Neural cell (in vitro differentiated cells): ENCODE measurements around the gene HK1. TPM values are rescaled to one million over a fixed set of nuclear protein-coding genes. Genes with fewer than 3 reads are reported as not detected.

Experiments
- H2AFZ ChIP-seq: fragments of 200-600, 300-800 bp; sonication (generic), shearing (Covaris generic); 2 replicates; pipeline ENCODE4 v1.6.0; 2014; ENCODE audit warnings: low read depth, mild to moderate bottlenecking, antibody characterized with exemption, low read length, moderate library complexity
- H3F3A ChIP-seq: fragments of 200-600 bp; shearing (Covaris generic); 2 replicates; pipeline ENCODE4 v1.6.1; 2016; ENCODE audit warnings: mild to moderate bottlenecking, moderate library complexity, mixed read lengths, antibody characterized with exemption, low read length; ENCODE audit not compliant: insufficient read depth, poor library complexity, severe bottlenecking
- H3K27ac ChIP-seq: fragments of 200-600, 300-800 bp; sonication (generic), shearing (Covaris generic); 2 replicates; pipeline ENCODE4 v1.5.1; 2014; ENCODE audit warnings: mild to moderate bottlenecking, low read length, moderate library complexity
- H3K27me3 ChIP-seq: fragments of 300-800, 200-600 bp; sonication (generic), shearing (Covaris generic); 2 replicates; pipeline ENCODE4 v1.6.0; 2014; ENCODE audit warnings: mild to moderate bottlenecking, low read depth, low read length, moderate library complexity; ENCODE audit not compliant: insufficient read depth
- H3K36me3 ChIP-seq: fragments of 300-800, 200-600 bp; sonication (generic), shearing (Covaris generic); 2 replicates; pipeline ENCODE4 v1.5.1; 2014; ENCODE audit warnings: mild to moderate bottlenecking, antibody characterized with exemption, low read length, moderate library complexity; ENCODE audit not compliant: insufficient read depth
- H3K4me2 ChIP-seq: fragments of 300-800, 200-600 bp; sonication (generic), shearing (Covaris generic); 2 replicates; pipeline ENCODE4 v1.6.0; 2014; ENCODE audit warnings: mild to moderate bottlenecking, low read length
- H3K4me3 ChIP-seq: fragments of 300-800, 200-600 bp; sonication (generic), shearing (Covaris generic); 2 replicates; pipeline ENCODE4 v1.5.1; 2014; ENCODE audit warnings: mild to moderate bottlenecking, low read length, moderate library complexity
- H3K79me2 ChIP-seq: fragments of 200-600 bp; shearing (Covaris generic); replicated peaks from 2 replicates; pipeline ENCODE4 v1.6.0; 2014; ENCODE audit warnings: mild to moderate bottlenecking, low read length, moderate library complexity; ENCODE audit not compliant: insufficient read depth
- H3K9ac ChIP-seq: fragments of 300-800, 200-600 bp; sonication (generic), shearing (Covaris generic); 2 replicates; pipeline ENCODE4 v1.6.1; 2016; ENCODE audit warnings: mild to moderate bottlenecking, low read length, mixed read lengths
- H3K9me2 ChIP-seq: fragments of 200-600 bp; shearing (Covaris generic); 2 replicates; pipeline ENCODE4 v1.6.1; 2016; ENCODE audit warnings: mild to moderate bottlenecking, low read length, mixed read lengths; ENCODE audit not compliant: insufficient read depth
- H3K9me3 ChIP-seq: fragments of 200-600, 300-800 bp; sonication (generic), shearing (Covaris generic); 2 replicates; pipeline ENCODE4 v1.6.1; 2016; ENCODE audit warnings: mild to moderate bottlenecking, mixed run types, low read length, moderate library complexity, mixed read lengths
- H4K20me1 ChIP-seq: fragments of 200-600 bp; shearing (Covaris generic); 2 replicates; pipeline ENCODE4 v1.6.1; 2016; ENCODE audit warnings: mild to moderate bottlenecking, mixed run types; ENCODE audit not compliant: insufficient read depth
- CTCF ChIP-seq: fragments of 450-650 bp; IDR thresholded peaks from 2 replicates; pipeline ENCODE4 v1.5.1; 2014; ENCODE audit warnings: antibody characterized with exemption, mild to moderate bottlenecking, moderate library complexity; ENCODE audit not compliant: poor library complexity, severe bottlenecking
- EP300 ChIP-seq: fragments of 450-650 bp; conservative IDR thresholded peaks from 2 replicates; pipeline ENCODE4 v1.6.1; 2014; ENCODE audit warnings: antibody characterized with exemption, mild to moderate bottlenecking, moderate library complexity; ENCODE audit not compliant: poor library complexity, severe bottlenecking
- EZH2 ChIP-seq: fragments of 200-600, 300-800 bp; shearing (Covaris generic), sonication (generic); IDR thresholded peaks from 2 replicates; pipeline ENCODE4 v1.6.1; 2014; ENCODE audit warnings: antibody characterized with exemption, low read length, borderline replicate concordance, mild to moderate bottlenecking; ENCODE audit not compliant: insufficient read depth, poor library complexity, severe bottlenecking
- MXI1 ChIP-seq: fragments of 450-650 bp; conservative IDR thresholded peaks from 2 replicates; pipeline ENCODE4 v1.6.1; 2014; ENCODE audit warnings: antibody characterized with exemption, mild to moderate bottlenecking; ENCODE audit not compliant: poor library complexity, severe bottlenecking
- POLR2AphosphoS5 ChIP-seq: IDR thresholded peaks from 2 replicates; pipeline ENCODE4 v1.6.1; 2012
- RAD21 ChIP-seq: fragments of 450-650 bp; conservative IDR thresholded peaks from 2 replicates; pipeline ENCODE4 v1.6.1; 2014; ENCODE audit warnings: antibody characterized with exemption, mild to moderate bottlenecking, moderate library complexity
- REST ChIP-seq: IDR thresholded peaks from 2 replicates; pipeline ENCODE4 v1.6.1; 2012; ENCODE audit warnings: borderline replicate concordance
- SMC3 ChIP-seq: fragments of 450-650 bp; conservative IDR thresholded peaks from 2 replicates; pipeline ENCODE4 v1.6.1; 2014; ENCODE audit warnings: antibody characterized with exemption, mild to moderate bottlenecking, moderate library complexity; ENCODE audit not compliant: poor library complexity
- TAF1 ChIP-seq: IDR thresholded peaks from 2 replicates; pipeline ENCODE4 v1.6.1; 2012; ENCODE audit warnings: low read depth
- polyA plus RNA-seq: library from polyadenylated mRNA; depleted of rRNA; stranded (reverse); fragments of >200 nt; gene quantifications from 2 replicates; pipeline ENCODE4 v1.2.3, GENCODE V29; 2014

Gene HK1
- polyA plus RNA-seq, 1 donor from 2014 or later = 60.5 TPM

- TF ChIP-seq CTCF (no peak), SMC3 (no peak)
Measured at GRCh38 chr10:69422676-69423075, 144.4 kb downstream of the HK1 start (continued).

- Histone ChIP-seq H3F3A (no peaks in the 10 kb centered on the region), H2AFZ (no peak overlapping the region), H3K79me2 (no peaks in the 10 kb centered on the region), H3K9ac (no peak overlapping the region), H3K27me3 (no peaks in the 10 kb centered on the region), H3K4me3 (no peak overlapping the region), H3K9me3 (no peaks in the 10 kb centered on the region), H4K20me1 (no peaks in the 10 kb centered on the region), H3K9me2 (no peaks in the 10 kb centered on the region), H3K4me2 (no peak overlapping the region), H3K27ac (no peak overlapping the region), H3K36me3 (no peaks in the 10 kb centered on the region)
- TF ChIP-seq EP300 (no peak), TAF1 (no peak), MXI1 (no peak), RAD21 (no peak), EZH2 (no peak), POLR2AphosphoS5 (no peak), CTCF (no peak)
Measured at GRCh38 chr10:69425041-69425440, 146.7 kb downstream of the HK1 start.

- Histone ChIP-seq H3K9ac (no peak overlapping the region), H3K36me3 (no peaks in the 10 kb centered on the region), H4K20me1 (no peaks in the 10 kb centered on the region), H3K27ac (no peak overlapping the region), H3K9me2 (no peaks in the 10 kb centered on the region), H3K9me3 (no peaks in the 10 kb centered on the region), H3K27me3 (no peaks in the 10 kb centered on the region), H3K4me3 (no peak overlapping the region), H3K4me2 (no peak overlapping the region), H3F3A (no peaks in the 10 kb centered on the region), H3K79me2 (no peaks in the 10 kb centered on the region), H2AFZ (no peak overlapping the region)
- no peak for TF ChIP-seq REST
- TF ChIP-seq TAF1 = no peak
- TF ChIP-seq SMC3 = no peak
- TF ChIP-seq MXI1 = no peak
- TF ChIP-seq EZH2 = no peak
- no peak for TF ChIP-seq RAD21
- TF ChIP-seq EP300 = no peak
Measured at GRCh38 chr10:69425511-69426298, 147.4 kb downstream of the HK1 start.
